ENCODE results near the gene MCEMP1.

DNA sequence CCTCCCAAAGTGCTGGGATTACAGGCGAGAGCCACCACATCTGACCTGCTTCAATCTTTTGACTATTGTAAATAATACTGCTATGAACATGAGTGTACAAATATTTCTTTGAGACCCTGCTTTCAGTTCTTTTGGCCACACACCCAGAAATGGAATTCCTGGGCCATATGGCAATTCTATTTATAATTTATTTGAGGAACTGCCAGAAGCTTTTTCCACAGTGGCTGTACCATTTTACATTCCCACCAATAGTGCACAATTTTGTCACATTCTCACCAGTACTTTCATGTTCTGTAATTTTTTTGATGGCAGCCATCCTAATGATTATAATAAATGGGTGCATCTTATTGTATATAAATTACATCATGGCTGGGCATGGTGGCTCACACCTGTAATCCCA, 38.8 kb downstream of the MCEMP1 start:
- TF ChIP-seq CTCF (IDR thresholded peaks at IDR 0.05; ENCODE audit: poor library complexity) (no peak), EZH2 (IDR thresholded peaks at IDR 0.05; ENCODE audit: borderline replicate concordance) (no peak)
